Left lung (tissue), 10 donors: Measurements from ENCODE around the gene ARHGEF4. TPM values are rescaled to one million over a fixed set of nuclear protein-coding genes. Genes with fewer than 3 reads are reported as not detected.
"Not testable (repeated sequence)": the region's sequence is repeated elsewhere in the genome, so short reads cannot be mapped to it uniquely, and the experiment has no call there.

ENCODE experiments used
- ATAC-seq: fragments of 200-7000 bp; cut with Tn5 transposase; one replicate; pipeline ENCODE4 v1.9.1; 2020; ENCODE audit warnings: moderate library complexity
- DNase-seq, 4 donors: peaks; one replicate each; pipeline ENCODE4 v3.0.0-alpha.2; 2013 to 2020
- H3K27ac ChIP-seq, 2 donors: fragments of 200-600 bp; sonication (generic) in 1 of 2; one replicate each; pipeline versions ENCODE4 v1.5.0 to v1.8.0; 2020 to 2021
- H3K27me3 ChIP-seq, 2 donors: fragments of 200-600 bp; sonication (generic) in 1 of 2; one replicate each; pipeline versions ENCODE4 v1.5.0 to v1.8.0; 2020 to 2021
- H3K36me3 ChIP-seq, 2 donors: fragments of 200-600 bp; sonication (generic) in 1 of 2; one replicate each; pipeline versions ENCODE4 v1.5.0 to v1.8.0; 2020 to 2021
- H3K4me1 ChIP-seq, 2 donors: fragments of 200-600 bp; one replicate each; pipeline ENCODE4 v1.8.0; 2021
- H3K4me3 ChIP-seq, 2 donors: fragments of 200-600 bp; sonication (generic) in 1 of 2; one replicate each; pipeline versions ENCODE4 v1.5.0 to v1.8.0; 2020 to 2021; ENCODE audit warnings: mild to moderate bottlenecking in 1 of 2
- H3K9me3 ChIP-seq, 2 donors: fragments of 200-600 bp; sonication (generic) in 1 of 2; one replicate each; pipeline versions ENCODE4 v1.5.0 to v1.8.0; 2020 to 2021
- CTCF ChIP-seq, 2 donors: fragments of 200-600 bp; sonication (generic) in 1 of 2; IDR thresholded peaks; one replicate each; pipeline versions ENCODE4 v1.5.0 to v1.8.0; 2021; ENCODE audit warnings: antibody characterized with exemption in 2 of 2
- intact Hi-C, 2 donors: fragments of 100-400 bp; cut with DNase I; formaldehyde crosslinking; loops; one replicate each; pipeline versions ENCODE4 v1.11.2 to v1.14.2; 2022
- polyA plus RNA-seq, 6 donors: library from polyadenylated mRNA; unstranded; fragments of 120-200 nt; gene quantifications; one replicate each; pipeline ENCODE4 v1.2.1, GENCODE V29; 2013; ENCODE audit not compliant: insufficient read length in 6 of 6
- total RNA-seq, 2 donors: library from RNA; stranded (reverse); fragmentation: NEBNext Ultra II Directional; extraction: Animal tissue kit (Norgen Biotek cat#: 25700); gene quantifications; one replicate each; pipeline ENCODE4 v1.2.1, GENCODE V29; 2021
- donor health status: DM: no; HTN: yes; CAD: no.
- donor health status: DM: no; HTN: no; CAD: no.

ARHGEF4 gene
- total and polyA plus RNA-seq, 8 donors: 1.7 to 4.3 (median 2.8) TPM

DNA sequence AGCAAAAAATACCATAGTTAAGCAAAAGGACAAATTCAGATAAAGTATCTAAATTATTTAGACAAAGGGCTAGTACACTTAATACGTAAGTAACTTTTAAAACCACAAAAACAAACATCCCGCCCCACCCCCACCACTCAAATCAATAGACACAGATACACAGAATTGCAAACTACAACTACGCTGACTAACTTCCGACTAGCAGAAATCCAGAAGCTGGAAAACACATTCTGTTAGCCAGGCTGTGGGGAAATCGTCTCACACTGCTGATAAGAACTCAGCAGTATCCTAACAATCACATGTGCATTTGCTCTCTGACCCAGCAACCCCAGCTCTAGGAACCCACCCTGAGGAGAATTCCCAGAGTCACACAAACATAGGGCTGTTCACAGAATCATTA, 240.0 kb downstream of the ARHGEF4 start:
- no peaks in the 10 kb centered on the region for H3K27me3 ChIP-seq
- no peak for DNase-seq
- peaks cover 6 to 97% of the 10 kb centered on the region in 2 donors for H3K36me3 ChIP-seq
- TF ChIP-seq CTCF (IDR thresholded peaks at IDR 0.05): no peak
- H3K4me3 ChIP-seq: no peak overlapping the region
- intact Hi-C loops: no loop called here
- peaks cover 0 to 14% of the 10 kb centered on the region in 2 donors for H3K4me1 ChIP-seq
- ATAC-seq: no peak
- no peaks in the 10 kb centered on the region for H3K9me3 ChIP-seq
- H3K27ac ChIP-seq: no peak overlapping the region

DNA sequence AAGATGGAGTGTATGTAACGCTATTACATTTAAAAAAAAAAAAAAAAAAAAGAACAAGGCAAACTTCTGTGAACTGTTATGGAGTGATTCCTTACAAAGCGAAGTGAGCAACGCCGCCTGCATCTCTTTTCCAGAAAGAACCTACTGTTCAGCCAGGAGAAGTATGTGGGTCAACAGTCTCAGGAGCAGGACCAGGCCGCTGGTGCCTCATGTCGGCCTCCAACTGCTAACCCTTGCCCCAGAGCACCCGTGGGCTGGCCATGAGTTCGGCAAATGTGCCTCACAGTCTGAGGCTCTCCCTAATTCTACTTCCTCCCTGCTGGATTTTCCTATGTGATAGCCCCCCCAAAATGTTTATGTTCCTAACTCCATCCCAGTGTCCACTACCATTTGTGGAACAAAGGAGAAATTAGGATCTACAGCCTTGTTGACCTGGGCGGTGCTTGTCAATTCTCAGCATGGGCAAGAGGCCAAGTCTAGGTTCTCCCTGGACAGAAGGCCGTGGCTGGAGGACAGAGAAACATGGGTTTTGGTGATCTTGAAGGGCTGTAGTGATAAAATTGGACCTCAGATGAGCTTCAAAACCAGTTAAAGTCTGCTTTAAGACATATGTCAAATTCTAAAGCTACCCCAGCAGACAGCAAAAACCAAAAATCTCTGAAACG, 240.6 kb downstream of the ARHGEF4 start:
- intact Hi-C loops: no loop called here
- ATAC-seq (no peak), DNase-seq (no peak)
- Histone ChIP-seq H3K27me3 (no peaks in the 10 kb centered on the region), H3K4me1 (peaks cover 0 to 14% of the 10 kb centered on the region in 2 donors), H3K9me3 (no peaks in the 10 kb centered on the region), H3K36me3 (peaks cover 6 to 97% of the 10 kb centered on the region in 2 donors), H3K4me3 (no peak overlapping the region), H3K27ac (no peak overlapping the region)
- no peak for TF ChIP-seq CTCF (IDR thresholded peaks at IDR 0.05)

- H3K36me3 ChIP-seq: peaks cover 6 to 90% of the 10 kb centered on the region in 2 donors
- intact Hi-C loops: no loop called here
- peaks cover 0 to 14% of the 10 kb centered on the region in 2 donors for H3K4me1 ChIP-seq
- no peak for DNase-seq
- no peak overlapping the region for H3K4me3 ChIP-seq
- H3K27me3 ChIP-seq: no peaks in the 10 kb centered on the region
- H3K27ac ChIP-seq: no peak overlapping the region
- no peak for TF ChIP-seq CTCF (IDR thresholded peaks at IDR 0.05)
- no peak for ATAC-seq
- H3K9me3 ChIP-seq: no peaks in the 10 kb centered on the region
Measured at GRCh38 chr2:131077966-131078365, 241.3 kb downstream of the ARHGEF4 start.

DNA sequence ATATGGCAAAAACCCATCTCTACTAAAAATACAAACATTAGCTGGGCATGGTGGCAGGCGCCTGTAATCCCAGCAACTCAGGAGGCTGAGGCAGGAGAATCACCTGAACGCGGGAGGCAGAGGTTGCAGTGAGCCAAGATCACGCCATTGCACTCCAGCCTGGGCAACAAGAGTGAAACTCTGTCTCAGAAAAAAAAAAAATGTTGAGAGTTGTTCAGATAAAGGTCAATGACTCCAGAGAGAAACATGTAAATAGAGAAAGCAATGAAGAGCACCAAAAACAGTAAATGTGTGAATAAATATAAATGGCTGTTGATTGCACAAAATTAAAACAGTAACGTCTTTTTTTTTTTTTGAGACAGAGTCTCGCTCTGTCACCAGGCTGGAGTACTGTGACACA, 243.2 kb downstream of the ARHGEF4 start:
- DNase-seq, H3K4me3 ChIP-seq, H3K9me3 ChIP-seq, H3K27ac ChIP-seq, H3K27me3 ChIP-seq, intact Hi-C loops: not testable (repeated sequence)
- Histone ChIP-seq H3K4me1 (peaks cover 0 to 15% of the 10 kb centered on the region in 2 donors), H3K36me3 (peaks cover 6 to 82% of the 10 kb centered on the region in 2 donors)
- peak; percentile 53 for ATAC-seq

GRCh38 chr2:131081190-131081589, 244.5 kb downstream of the ARHGEF4 start:
- H3K36me3 ChIP-seq: peaks cover 6 to 79% of the 10 kb centered on the region in 2 donors
- intact Hi-C loops: no loop called here

More at GRCh38 chr2:131081190-131081589, 244.5 kb downstream of the ARHGEF4 start:
- no peak for ATAC-seq
- Histone ChIP-seq H3K4me3 (no peak overlapping the region), H3K27ac (no peak overlapping the region), H3K9me3 (no peaks in the 10 kb centered on the region), H3K4me1 (peaks cover 0 to 26% of the 10 kb centered on the region in 2 donors), H3K27me3 (no peaks in the 10 kb centered on the region)
- DNase-seq: no peak
- TF ChIP-seq CTCF (IDR thresholded peaks at IDR 0.05): no peak
